IPS-11a (cell line): ENCODE results near the gene ZNF341.
"Not testable (repeated sequence)": the region's sequence is repeated elsewhere in the genome, so short reads cannot be mapped to it uniquely, and the experiment has no call there.

Source experiments
- H3K4me3 ChIP-seq: one replicate; pipeline ENCODE4 v1.5.1; 2013; ENCODE audit warnings: low read depth, low read length, control low read depth

The ZNF341 gene

DNA sequence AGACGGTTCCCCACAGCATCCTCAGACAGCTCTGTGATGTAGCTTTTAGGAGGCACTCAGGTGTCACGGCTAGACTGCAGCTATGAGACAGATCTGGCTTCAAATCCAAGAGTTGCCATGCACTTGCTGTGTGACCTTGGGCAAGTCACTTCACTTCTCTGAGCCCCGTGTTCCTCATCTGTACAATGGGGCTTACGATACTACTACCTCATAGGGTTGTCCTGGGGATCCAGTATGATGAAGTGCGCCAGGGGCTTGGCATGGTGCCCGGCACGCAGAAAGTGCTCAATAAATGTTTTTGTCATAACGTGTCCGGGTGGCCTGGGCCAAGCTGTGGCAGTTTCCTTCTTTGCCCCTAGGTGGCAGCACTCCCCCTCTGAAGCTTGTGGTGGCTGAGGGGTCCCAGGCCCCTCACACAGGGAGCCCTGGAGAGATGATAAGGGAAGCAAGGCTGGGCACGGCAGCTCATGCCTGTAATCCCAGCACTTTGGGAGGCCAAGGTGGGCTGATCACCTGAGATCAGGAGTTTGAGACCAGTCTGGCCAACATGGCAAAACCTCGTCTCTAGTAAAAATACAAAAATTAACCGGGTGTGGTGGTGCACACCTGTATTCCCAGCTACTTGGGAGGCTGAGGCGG is 60.3 kb downstream of the ZNF341 start:
- H3K4me3 ChIP-seq = no peak overlapping the region

GRCh38 chr20:33792598-33792989 is 60.8 kb downstream of the ZNF341 start:
- not testable (repeated sequence) for H3K4me3 ChIP-seq

- H3K4me3 ChIP-seq = no peak overlapping the region
Measured at GRCh38 chr20:33793011-33793931, 61.5 kb downstream of the ZNF341 start.

DNA sequence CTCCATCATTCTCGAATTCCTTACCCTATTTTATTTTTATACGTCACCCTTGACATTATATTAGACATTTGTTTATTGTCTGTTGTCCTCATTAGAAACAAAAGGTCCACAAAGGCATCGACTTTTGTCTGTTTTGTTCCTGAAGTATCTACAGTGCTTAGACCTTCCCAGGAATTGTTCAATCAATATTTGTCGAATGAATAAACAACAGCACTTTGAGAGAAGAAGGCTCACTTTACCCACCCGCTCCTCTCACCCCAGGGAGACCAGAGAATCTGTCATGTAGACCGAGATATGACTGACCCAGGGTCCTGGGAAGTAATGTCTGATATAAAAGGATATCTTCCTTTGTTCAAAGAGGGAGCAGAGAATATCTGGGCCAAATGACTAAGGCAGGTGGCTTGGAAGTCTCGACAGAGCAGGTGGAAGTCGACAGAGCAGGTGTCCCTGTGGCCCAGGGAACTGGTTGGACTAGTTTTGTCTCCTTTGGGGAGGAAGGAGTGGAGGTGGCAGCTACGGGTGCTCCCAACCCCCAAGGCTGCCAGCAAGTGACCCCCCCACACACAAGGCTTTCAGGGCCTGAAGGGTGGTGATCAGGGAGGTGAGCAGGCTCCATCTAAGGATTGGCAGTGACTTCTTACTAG is 64.6 kb downstream of the ZNF341 start:
- no peak overlapping the region for H3K4me3 ChIP-seq

- no peak overlapping the region for H3K4me3 ChIP-seq
Measured at GRCh38 chr20:33796907-33797544, 65.2 kb downstream of the ZNF341 start.

DNA sequence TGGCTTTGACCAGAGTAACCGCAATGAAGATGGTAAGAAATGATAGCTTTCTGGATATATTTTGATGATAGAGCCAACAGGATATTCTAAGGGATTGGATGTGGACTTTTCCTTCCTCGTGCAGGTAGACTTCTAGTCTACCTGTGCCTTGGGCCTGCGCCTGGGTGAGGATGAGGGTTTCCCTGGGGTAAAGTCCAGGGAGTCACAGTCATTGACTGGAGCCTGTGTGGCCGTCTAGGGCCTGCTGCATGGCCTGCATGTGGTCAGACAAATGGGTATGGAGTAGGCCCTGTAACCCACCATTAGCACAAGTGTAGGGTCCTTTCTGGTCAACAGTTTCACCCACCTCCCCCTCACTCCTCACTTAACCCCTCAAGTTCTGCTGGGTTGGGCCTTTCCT is 66.6 kb downstream of the ZNF341 start:
- no peak overlapping the region for H3K4me3 ChIP-seq

- no peak overlapping the region for H3K4me3 ChIP-seq
Measured at GRCh38 chr20:33803921-33804337, 72.1 kb downstream of the ZNF341 start.

DNA sequence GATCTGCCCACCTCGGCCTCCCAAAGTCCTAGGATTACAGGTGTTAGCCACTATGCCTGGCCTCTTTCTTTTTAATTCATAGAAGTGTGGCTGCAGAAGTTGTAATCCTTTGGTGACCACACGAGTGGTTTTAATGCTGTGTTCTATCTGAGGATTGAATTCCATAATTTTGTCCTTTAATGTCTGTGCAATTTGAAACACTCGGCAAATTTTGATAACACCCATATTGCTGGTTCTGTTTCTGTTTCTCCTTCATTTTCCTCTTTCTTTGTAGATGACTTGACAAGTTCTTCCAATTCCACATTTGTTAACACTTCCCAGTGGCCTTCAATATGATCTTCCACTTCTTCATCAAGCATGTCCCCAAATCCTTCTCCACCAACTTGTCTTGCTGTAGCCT is 76.6 kb downstream of the ZNF341 start:
- H3K4me3 ChIP-seq = no peak overlapping the region

- H3K4me3 ChIP-seq = no peak overlapping the region
Measured at GRCh38 chr20:33810259-33810658, 78.5 kb downstream of the ZNF341 start.

DNA sequence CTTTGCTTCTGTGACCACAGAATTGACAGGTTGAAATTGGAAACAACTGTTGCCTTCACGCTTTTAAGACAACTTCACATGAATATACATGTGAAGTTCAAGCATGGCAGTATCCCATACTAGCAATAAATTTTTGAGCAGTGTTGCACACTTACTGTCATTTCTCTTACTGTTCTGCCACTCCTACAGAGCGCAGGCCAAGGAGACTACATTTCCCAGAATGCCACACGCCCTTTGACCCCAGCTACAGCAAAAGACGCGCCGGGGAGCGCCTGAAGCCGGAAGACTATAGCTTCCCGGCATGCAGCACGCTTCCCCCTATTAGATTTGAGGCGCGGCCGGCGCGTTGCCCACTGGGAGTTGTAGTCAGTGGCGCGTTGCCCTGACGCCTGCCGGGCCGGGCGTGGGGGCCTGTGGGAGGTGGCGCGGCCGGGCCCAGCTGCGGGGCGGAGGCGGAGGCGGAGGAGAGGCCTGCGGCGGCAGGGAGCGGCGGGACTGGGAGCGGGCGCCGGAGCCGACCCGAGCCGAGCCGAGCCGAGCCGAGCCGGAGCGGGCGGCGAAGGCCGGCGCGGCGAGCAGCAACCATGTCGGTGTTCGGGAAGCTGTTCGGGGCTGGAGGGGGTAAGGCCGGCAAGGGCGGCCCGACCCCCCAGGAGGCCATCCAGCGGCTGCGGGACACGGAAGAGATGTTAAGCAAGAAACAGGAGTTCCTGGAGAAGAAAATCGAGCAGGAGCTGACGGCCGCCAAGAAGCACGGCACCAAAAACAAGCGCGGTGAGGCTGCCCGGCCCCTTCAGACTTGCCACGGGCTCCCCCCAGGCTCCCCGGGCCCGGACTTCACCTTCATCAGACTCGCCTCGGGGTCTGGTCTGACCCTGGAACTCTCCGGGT is 79.3 kb downstream of the ZNF341 start, which contains the start of gene CHMP4B:
Gene CHMP4B, plus strand, starts transcription at position 464 of the 891 bp plus-strand sequence. Its CDS starts 121 bp downstream, at position 585.
- H3K4me3 ChIP-seq = peak within 1 kb of the TSS; percentile 90

DNA sequence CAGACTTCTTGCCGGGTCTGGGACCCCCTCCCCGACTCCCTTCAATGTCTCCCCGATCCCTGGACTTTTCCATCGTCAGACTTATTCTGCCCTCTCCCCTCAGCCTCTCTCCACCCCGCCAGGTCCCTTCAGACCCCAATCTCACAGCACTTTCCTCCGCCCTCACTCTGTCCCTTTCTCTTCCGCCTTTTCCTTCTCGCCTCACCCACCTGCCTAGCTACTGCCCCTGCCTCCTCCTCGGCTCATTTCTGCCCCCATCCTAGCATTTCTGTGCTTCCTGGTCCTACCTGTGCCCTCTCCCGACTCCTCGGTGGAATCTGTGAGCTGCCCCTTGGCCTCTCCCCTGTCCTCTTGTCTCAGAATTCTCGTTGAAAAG is 80.0 kb downstream of the ZNF341 start:
- H3K4me3 ChIP-seq = peak overlapping the region; percentile 90

DNA sequence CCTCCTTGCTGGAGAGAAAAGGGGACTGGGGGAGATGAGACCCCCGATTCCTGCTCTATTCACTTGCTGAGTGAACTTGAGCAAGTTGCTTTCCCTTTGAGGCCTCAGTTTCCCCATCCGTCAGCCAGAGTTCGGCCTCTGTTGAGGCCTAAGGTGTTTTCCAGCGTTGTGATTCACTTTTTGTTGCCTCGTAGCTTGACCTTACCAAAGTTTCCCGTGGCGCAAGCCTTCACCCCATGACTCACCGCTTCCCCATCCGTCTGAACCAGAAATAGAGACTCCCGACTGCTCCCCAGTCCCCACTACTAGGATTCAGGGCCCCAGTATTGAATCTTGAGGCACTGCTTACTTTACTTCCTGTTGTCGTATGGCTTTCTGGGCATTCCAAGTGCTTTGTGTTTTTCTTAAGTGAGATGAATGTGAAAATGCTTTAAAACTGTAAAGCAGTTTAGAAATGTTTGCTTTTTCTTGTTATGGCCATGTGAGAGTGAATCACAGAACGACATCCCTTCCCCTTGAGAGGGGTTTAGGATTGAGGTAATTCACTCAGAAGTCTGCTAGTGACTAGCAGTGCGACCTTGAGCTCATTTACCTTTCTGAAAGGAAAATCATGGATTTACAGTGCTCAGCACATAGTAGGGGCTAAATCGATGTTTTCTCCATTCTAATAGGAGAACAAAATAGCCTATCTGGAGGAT is 80.5 kb downstream of the ZNF341 start:
- H3K4me3 ChIP-seq = peak overlapping the region; percentile 90

DNA sequence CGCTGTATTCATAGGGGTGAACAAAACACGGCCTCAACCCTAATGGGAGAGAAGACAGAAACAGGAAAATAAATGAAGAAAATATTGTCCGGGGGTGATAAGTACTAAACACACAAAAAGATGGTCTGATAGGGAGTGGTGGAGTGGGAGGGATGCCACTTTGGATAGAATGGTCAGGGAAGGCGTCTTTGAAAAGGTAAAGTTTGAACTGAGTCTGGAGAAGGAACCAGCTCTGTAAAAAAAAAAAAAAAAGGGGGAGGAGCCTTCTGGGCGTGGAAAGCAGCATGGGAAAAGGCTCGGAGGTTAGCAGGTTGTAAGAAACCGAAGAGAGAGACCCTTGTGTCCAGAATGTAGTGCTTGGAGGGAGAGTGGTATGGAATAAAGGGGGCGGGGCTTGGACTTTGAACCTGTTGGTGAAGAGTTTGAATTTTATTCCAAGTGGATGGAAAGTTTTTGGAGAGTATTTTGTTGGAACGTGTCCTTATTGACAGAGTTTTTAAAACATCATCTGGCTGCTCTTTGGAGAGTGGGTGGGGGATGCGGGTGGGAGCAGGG is 81.2 kb downstream of the ZNF341 start:
- H3K4me3 ChIP-seq = peak overlapping the region; percentile 14

GRCh38 chr20:33814238-33814712 is 82.5 kb downstream of the ZNF341 start:
- H3K4me3 ChIP-seq = no peak overlapping the region

DNA sequence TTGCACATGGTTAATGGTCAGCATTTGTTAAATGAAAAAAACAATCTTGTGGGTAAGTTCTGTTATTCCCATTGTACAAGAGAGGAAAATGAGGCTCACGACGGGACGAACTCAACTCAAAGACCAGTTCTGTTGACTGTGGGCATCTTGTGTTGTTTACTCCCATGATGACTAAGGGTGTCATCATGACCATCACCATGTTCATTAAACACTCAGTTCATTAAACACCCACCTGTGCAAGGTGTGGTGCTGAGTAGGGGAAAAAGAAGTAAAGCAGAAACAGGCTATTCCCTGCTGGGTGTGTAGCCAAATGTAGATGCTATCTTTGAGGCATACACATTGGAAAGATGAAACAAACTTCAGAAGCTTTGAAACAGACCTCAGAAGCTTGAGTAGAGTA is 83.9 kb downstream of the ZNF341 start:
- H3K4me3 ChIP-seq = no peak overlapping the region

- H3K4me3 ChIP-seq = no peak overlapping the region
Measured at GRCh38 chr20:33816191-33816590, 84.4 kb downstream of the ZNF341 start.

- no peak overlapping the region for H3K4me3 ChIP-seq
Measured at GRCh38 chr20:33817411-33817810, 85.6 kb downstream of the ZNF341 start.

GRCh38 chr20:33819456-33819855 is 87.7 kb downstream of the ZNF341 start:
- H3K4me3 ChIP-seq = no peak overlapping the region

DNA sequence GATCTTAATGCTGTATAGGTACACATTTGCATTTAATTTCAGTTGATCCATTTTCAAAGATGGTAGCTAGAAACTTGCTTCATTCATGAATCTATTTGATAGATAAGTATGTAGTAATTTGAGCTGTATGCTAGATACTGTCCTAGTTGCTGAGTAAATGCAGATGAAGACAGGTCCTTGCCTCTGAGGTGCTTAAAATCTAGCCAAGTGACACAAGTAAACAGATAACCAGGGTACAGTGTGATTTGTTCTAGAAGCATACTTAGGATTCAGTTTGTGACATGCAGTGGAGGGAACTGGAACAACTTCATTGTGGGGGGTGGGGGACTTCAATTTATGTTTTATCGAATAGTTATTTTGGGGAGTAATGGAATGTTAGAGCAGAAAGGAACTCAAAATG is 88.6 kb downstream of the ZNF341 start:
- H3K4me3 ChIP-seq = no peak overlapping the region
